ENCODE data around the gene SYS1.

SYS1 gene

DNA sequence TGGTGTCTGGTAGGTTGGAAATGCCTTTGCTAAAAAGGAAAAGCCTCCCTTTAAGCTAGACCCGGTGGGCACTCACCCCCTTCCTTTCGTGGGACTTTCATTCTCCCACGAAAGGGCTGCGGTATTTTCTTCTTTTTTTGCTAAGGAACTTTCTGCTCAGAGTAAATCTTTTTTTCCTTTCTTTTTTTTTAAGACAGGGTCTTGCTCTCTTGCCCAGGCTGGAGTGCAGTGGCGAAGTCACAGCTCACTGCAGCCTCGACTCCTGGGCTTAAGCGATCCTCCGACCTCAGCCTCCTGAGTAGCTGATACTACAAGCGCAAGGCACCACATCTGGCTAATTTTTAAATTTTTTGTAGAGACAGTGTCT lies 11.1 kb downstream of the SYS1 start:
- no peak overlapping the region for H2BK120ac ChIP-seq (ENCODE audit: low read depth, low read length)
- no peak overlapping the region for H3K4ac ChIP-seq (ENCODE audit: low read depth, low read length)
- no peak overlapping the region for H4K5ac ChIP-seq (ENCODE audit: low read length)
- no peak overlapping the region for H3K9ac ChIP-seq (ENCODE audit: low read length)
- no peak overlapping the region for H3K4me3 ChIP-seq (ENCODE audit: low read length)
- no peak overlapping the region for H3K56ac ChIP-seq (ENCODE audit: low read length)
- WGBS (ENCODE audit: extremely low coverage, insufficient coverage, low lambda C conversion rate): no CpG with 5 or more reads among the region's 9 CpGs
- no peak overlapping the region for H3K4me2 ChIP-seq (ENCODE audit: low read length)
- H3K27ac ChIP-seq (ENCODE audit: low read depth, low read length): no peak overlapping the region
- H2BK5ac ChIP-seq (ENCODE audit: low read length): no peak overlapping the region
- no peaks in the 10 kb centered on the region for H3K79me1 ChIP-seq (ENCODE audit: low read length)
- H3K27me3 ChIP-seq (ENCODE audit: insufficient read depth, low read length, poor library complexity): no peaks in the 10 kb centered on the region
- no peak overlapping the region for H3K23ac ChIP-seq (ENCODE audit: low read length)
- no peak overlapping the region for H2BK15ac ChIP-seq (replicated peaks; ENCODE audit: low read depth)
- H3K36me3 ChIP-seq (ENCODE audit: control insufficient read depth, insufficient read depth, low read length): no peaks in the 10 kb centered on the region
- no peaks in the 10 kb centered on the region for H3K79me2 ChIP-seq (ENCODE audit: control insufficient read depth, insufficient read depth, low read length)
- H3K4me1 ChIP-seq (ENCODE audit: control insufficient read depth, low read depth, low read length): peaks cover 11% of the 10 kb centered on the region
- no peak overlapping the region for H3K18ac ChIP-seq (ENCODE audit: low read length)
- no peak overlapping the region for H2AK5ac ChIP-seq (ENCODE audit: low read length)
- H4K8ac ChIP-seq (ENCODE audit: low read depth, low read length): no peak overlapping the region
- no peak for DNase-seq

DNA sequence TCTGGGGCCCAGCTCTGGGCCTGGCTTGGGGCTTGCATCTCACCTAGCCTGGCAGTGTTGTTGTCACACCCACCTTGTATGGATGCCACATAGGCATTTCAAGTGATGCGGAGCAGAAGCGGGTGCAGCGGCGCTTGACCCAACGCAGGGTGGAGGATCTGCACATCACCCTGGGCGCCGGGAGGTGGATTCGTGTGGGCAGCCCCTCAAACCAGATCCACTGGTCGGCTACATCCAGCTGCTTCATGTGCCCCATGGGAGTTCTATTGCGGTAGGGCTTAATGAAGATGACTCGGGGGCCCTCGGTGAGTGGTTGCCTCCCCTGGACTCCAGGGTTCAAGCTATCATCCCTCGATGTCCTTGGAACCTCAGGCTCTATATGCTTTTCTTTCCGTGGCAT lies 12.0 kb downstream of the SYS1 start:
- H3K4ac ChIP-seq (ENCODE audit: low read depth, low read length): no peak overlapping the region
- no CpG with 5 or more reads among the region's 14 CpGs for WGBS (ENCODE audit: extremely low coverage, insufficient coverage, low lambda C conversion rate)
- no peaks in the 10 kb centered on the region for H3K79me2 ChIP-seq (ENCODE audit: control insufficient read depth, insufficient read depth, low read length)
- no peaks in the 10 kb centered on the region for H3K79me1 ChIP-seq (ENCODE audit: low read length)
- no peak overlapping the region for H2AK5ac ChIP-seq (ENCODE audit: low read length)
- H3K4me2 ChIP-seq (ENCODE audit: low read length): no peak overlapping the region
- no peak overlapping the region for H2BK15ac ChIP-seq (replicated peaks; ENCODE audit: low read depth)
- H3K4me3 ChIP-seq (ENCODE audit: low read length): no peak overlapping the region
- H2BK5ac ChIP-seq (ENCODE audit: low read length): no peak overlapping the region
- H2BK120ac ChIP-seq (ENCODE audit: low read depth, low read length): no peak overlapping the region
- peaks cover 11% of the 10 kb centered on the region for H3K4me1 ChIP-seq (ENCODE audit: control insufficient read depth, low read depth, low read length)
- H3K27ac ChIP-seq (ENCODE audit: low read depth, low read length): no peak overlapping the region
- no peaks in the 10 kb centered on the region for H3K27me3 ChIP-seq (ENCODE audit: insufficient read depth, low read length, poor library complexity)
- H3K9ac ChIP-seq (ENCODE audit: low read length): no peak overlapping the region
- no peak overlapping the region for H3K23ac ChIP-seq (ENCODE audit: low read length)
- H4K8ac ChIP-seq (ENCODE audit: low read depth, low read length): no peak overlapping the region
- no peaks in the 10 kb centered on the region for H3K36me3 ChIP-seq (ENCODE audit: control insufficient read depth, insufficient read depth, low read length)
- H4K5ac ChIP-seq (ENCODE audit: low read length): no peak overlapping the region
- no peak overlapping the region for H3K18ac ChIP-seq (ENCODE audit: low read length)
- H3K56ac ChIP-seq (ENCODE audit: low read length): no peak overlapping the region
- DNase-seq: no peak

DNA sequence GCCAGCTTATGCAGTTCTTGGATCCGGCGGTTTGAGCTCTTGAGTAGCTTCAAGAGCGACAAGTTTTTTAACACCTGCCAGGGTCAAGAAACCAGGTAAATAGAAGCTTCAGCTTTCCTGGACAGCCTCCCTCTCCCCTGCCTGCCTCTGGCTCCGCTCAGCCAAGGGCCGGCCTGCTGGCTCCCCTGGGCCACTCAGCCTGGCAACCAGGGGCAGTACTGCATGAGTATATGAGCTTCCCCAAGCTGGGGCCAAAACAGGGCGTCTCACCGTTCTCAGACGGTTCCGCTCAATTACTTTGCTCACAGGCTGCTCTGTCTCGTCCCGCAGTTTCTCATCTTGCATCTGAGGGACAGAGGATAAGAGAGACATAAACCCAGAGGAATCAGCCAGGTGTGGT lies 14.3 kb downstream of the SYS1 start:
- H3K27ac ChIP-seq (ENCODE audit: low read depth, low read length): peak overlapping the region; percentile 51
- no peaks in the 10 kb centered on the region for H3K27me3 ChIP-seq (ENCODE audit: insufficient read depth, low read length, poor library complexity)
- peak overlapping the region; percentile 25 for H3K56ac ChIP-seq (ENCODE audit: low read length)
- no peak overlapping the region for H4K8ac ChIP-seq (ENCODE audit: low read depth, low read length)
- WGBS (ENCODE audit: extremely low coverage, insufficient coverage, low lambda C conversion rate): no CpG with 5 or more reads among the region's 11 CpGs
- H3K4ac ChIP-seq (ENCODE audit: low read depth, low read length): no peak overlapping the region
- H2BK5ac ChIP-seq (ENCODE audit: low read length): no peak overlapping the region
- H3K4me2 ChIP-seq (ENCODE audit: low read length): no peak overlapping the region
- H4K5ac ChIP-seq (ENCODE audit: low read length): no peak overlapping the region
- peak overlapping the region; percentile 24 for H3K18ac ChIP-seq (ENCODE audit: low read length)
- peaks cover 11% of the 10 kb centered on the region for H3K4me1 ChIP-seq (ENCODE audit: control insufficient read depth, low read depth, low read length)
- H3K23ac ChIP-seq (ENCODE audit: low read length): no peak overlapping the region
- no peak for DNase-seq
- no peak overlapping the region for H3K9ac ChIP-seq (ENCODE audit: low read length)
- H2BK15ac ChIP-seq (replicated peaks; ENCODE audit: low read depth): no peak overlapping the region
- H3K36me3 ChIP-seq (ENCODE audit: control insufficient read depth, insufficient read depth, low read length): no peaks in the 10 kb centered on the region
- no peak overlapping the region for H2AK5ac ChIP-seq (ENCODE audit: low read length)
- no peak overlapping the region for H3K4me3 ChIP-seq (ENCODE audit: low read length)
- no peaks in the 10 kb centered on the region for H3K79me2 ChIP-seq (ENCODE audit: control insufficient read depth, insufficient read depth, low read length)
- no peak overlapping the region for H2BK120ac ChIP-seq (ENCODE audit: low read depth, low read length)
- no peaks in the 10 kb centered on the region for H3K79me1 ChIP-seq (ENCODE audit: low read length)

DNA sequence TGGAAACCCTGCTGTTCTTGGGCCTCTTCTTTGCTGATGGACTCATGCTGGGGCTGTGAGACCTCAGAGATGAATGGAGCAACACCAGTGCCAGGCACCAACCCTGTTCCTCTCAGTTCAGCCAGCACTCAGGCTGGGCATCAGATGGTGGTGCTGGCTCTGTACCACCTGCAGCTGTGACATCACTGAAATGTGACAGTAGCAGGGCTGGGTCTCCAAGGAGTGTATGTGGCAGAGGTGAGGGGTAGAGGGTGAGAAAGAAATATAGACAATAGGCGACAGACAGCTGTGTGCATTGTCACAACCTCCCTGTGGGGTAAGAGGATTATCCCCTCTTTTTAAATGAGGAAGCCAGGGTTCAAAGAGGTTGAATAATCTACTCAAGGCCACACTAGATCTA lies 15.2 kb downstream of the SYS1 start, which contains the start of gene TP53TG5:
TP53TG5 (minus strand) TSS at position 135 of the 400 bp plus-strand sequence; CDS start at position 46, 89 bp downstream.
- WGBS (ENCODE audit: extremely low coverage, insufficient coverage, low lambda C conversion rate): no CpG with 5 or more reads among the region's 1 CpG
- H3K79me1 ChIP-seq (ENCODE audit: low read length): no peaks in the 10 kb centered on the region
- no peak within 1 kb of the TSS for H2BK120ac ChIP-seq (ENCODE audit: low read depth, low read length)
- peak within 1 kb of the TSS; percentile 51 for H3K27ac ChIP-seq (ENCODE audit: low read depth, low read length)
- peaks cover 7% of the 10 kb centered on the region for H3K4me1 ChIP-seq (ENCODE audit: control insufficient read depth, low read depth, low read length)
- no peak within 1 kb of the TSS for H3K9ac ChIP-seq (ENCODE audit: low read length)
- H4K8ac ChIP-seq (ENCODE audit: low read depth, low read length): no peak within 1 kb of the TSS
- H3K79me2 ChIP-seq (ENCODE audit: control insufficient read depth, insufficient read depth, low read length): no peaks in the 10 kb centered on the region
- H3K56ac ChIP-seq (ENCODE audit: low read length): peak within 1 kb of the TSS; percentile 18
- H3K4me3 ChIP-seq (ENCODE audit: low read length): no peak within 1 kb of the TSS
- H3K4me2 ChIP-seq (ENCODE audit: low read length): no peak within 1 kb of the TSS
- peak within 1 kb of the TSS; percentile 24 for H3K18ac ChIP-seq (ENCODE audit: low read length)
- no peak within 1 kb of the TSS for H2BK15ac ChIP-seq (replicated peaks; ENCODE audit: low read depth)
- no peak within 1 kb of the TSS for H4K5ac ChIP-seq (ENCODE audit: low read length)
- peak within 1 kb of the TSS; percentile 60 for H2BK5ac ChIP-seq (ENCODE audit: low read length)
- H2AK5ac ChIP-seq (ENCODE audit: low read length): no peak within 1 kb of the TSS
- peak; percentile 77 for DNase-seq
- no peaks in the 10 kb centered on the region for H3K36me3 ChIP-seq (ENCODE audit: control insufficient read depth, insufficient read depth, low read length)
- H3K4ac ChIP-seq (ENCODE audit: low read depth, low read length): no peak within 1 kb of the TSS
- no peak within 1 kb of the TSS for H3K23ac ChIP-seq (ENCODE audit: low read length)
- H3K27me3 ChIP-seq (ENCODE audit: insufficient read depth, low read length, poor library complexity): no peaks in the 10 kb centered on the region

DNA sequence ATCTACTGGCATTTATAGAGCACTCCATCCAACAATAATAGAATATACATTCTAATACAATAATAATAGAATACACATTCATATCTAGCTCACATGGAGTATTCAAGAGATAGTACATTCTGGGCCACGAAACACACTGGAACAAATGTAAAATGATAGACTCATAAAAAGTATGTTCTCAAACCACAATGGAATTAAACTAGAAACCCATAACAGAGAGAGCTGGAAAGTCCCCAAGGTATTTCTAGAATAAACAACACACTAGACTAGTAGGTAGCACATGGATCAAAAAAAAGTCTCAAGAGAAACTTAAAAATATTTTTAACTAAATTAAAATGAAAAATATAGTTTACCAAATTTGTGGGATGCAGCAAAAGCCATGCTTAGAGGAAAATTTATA lies 24.3 kb downstream of the SYS1 start:
- Histone ChIP-seq H2AK5ac (ENCODE audit: low read length) (no peak overlapping the region), H3K4ac (ENCODE audit: low read depth, low read length) (no peak overlapping the region), H3K27me3 (ENCODE audit: insufficient read depth, low read length, poor library complexity) (no peaks in the 10 kb centered on the region), H2BK5ac (ENCODE audit: low read length) (no peak overlapping the region), H3K9ac (ENCODE audit: low read length) (no peak overlapping the region), H3K36me3 (ENCODE audit: control insufficient read depth, insufficient read depth, low read length) (no peaks in the 10 kb centered on the region), H3K4me1 (ENCODE audit: control insufficient read depth, low read depth, low read length) (no peaks in the 10 kb centered on the region), H3K79me2 (ENCODE audit: control insufficient read depth, insufficient read depth, low read length) (no peaks in the 10 kb centered on the region), H4K5ac (ENCODE audit: low read length) (no peak overlapping the region), H2BK120ac (ENCODE audit: low read depth, low read length) (no peak overlapping the region), H3K56ac (ENCODE audit: low read length) (no peak overlapping the region), H3K18ac (ENCODE audit: low read length) (no peak overlapping the region), H3K79me1 (ENCODE audit: low read length) (no peaks in the 10 kb centered on the region), H4K8ac (ENCODE audit: low read depth, low read length) (no peak overlapping the region), H3K4me2 (ENCODE audit: low read length) (no peak overlapping the region), H2BK15ac (replicated peaks; ENCODE audit: low read depth) (no peak overlapping the region), H3K4me3 (ENCODE audit: low read length) (no peak overlapping the region), H3K27ac (ENCODE audit: low read depth, low read length) (no peak overlapping the region), H3K23ac (ENCODE audit: low read length) (no peak overlapping the region)
- no CpG with 5 or more reads among the region's 1 CpG for WGBS (ENCODE audit: extremely low coverage, insufficient coverage, low lambda C conversion rate)
- DNase-seq: no peak

DNA sequence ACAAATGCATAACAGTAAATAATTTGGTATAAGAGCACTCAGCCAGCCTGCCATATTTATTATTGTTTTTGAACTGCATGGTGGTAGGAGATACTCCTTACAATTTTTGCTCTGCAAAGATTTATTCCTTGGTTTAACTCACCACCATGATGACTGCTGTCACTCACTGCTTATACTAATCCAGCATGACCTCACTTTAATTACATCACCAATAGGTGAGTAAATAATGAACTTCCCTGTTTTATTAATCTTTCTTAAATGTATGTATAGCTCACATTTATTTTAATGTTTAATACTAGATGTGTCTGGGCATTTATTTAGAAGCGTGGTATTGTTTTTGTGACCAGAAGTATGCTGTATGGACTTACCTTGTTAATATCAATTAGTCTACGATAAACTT lies 28.0 kb downstream of the SYS1 start:
- H4K5ac ChIP-seq (ENCODE audit: low read length): no peak overlapping the region
- no peak overlapping the region for H3K18ac ChIP-seq (ENCODE audit: low read length)
- WGBS (ENCODE audit: extremely low coverage, insufficient coverage, low lambda C conversion rate): no CpG with 5 or more reads among the region's 2 CpGs
- H3K4me1 ChIP-seq (ENCODE audit: control insufficient read depth, low read depth, low read length): no peaks in the 10 kb centered on the region
- H3K23ac ChIP-seq (ENCODE audit: low read length): no peak overlapping the region
- no peak overlapping the region for H4K8ac ChIP-seq (ENCODE audit: low read depth, low read length)
- H3K79me1 ChIP-seq (ENCODE audit: low read length): no peaks in the 10 kb centered on the region
- H2BK120ac ChIP-seq (ENCODE audit: low read depth, low read length): no peak overlapping the region
- H3K4me2 ChIP-seq (ENCODE audit: low read length): no peak overlapping the region
- H2BK5ac ChIP-seq (ENCODE audit: low read length): no peak overlapping the region
- no peak overlapping the region for H2AK5ac ChIP-seq (ENCODE audit: low read length)
- H3K56ac ChIP-seq (ENCODE audit: low read length): no peak overlapping the region
- H3K79me2 ChIP-seq (ENCODE audit: control insufficient read depth, insufficient read depth, low read length): no peaks in the 10 kb centered on the region
- no peak for DNase-seq
- H3K9ac ChIP-seq (ENCODE audit: low read length): no peak overlapping the region
- no peak overlapping the region for H2BK15ac ChIP-seq (replicated peaks; ENCODE audit: low read depth)
- no peaks in the 10 kb centered on the region for H3K36me3 ChIP-seq (ENCODE audit: control insufficient read depth, insufficient read depth, low read length)
- no peak overlapping the region for H3K27ac ChIP-seq (ENCODE audit: low read depth, low read length)
- H3K4ac ChIP-seq (ENCODE audit: low read depth, low read length): no peak overlapping the region
- no peaks in the 10 kb centered on the region for H3K27me3 ChIP-seq (ENCODE audit: insufficient read depth, low read length, poor library complexity)
- H3K4me3 ChIP-seq (ENCODE audit: low read length): no peak overlapping the region
